Ectodermal cell (in vitro differentiated cells): ENCODE measurements around the gene FANCL.
"Not testable (repeated sequence)": the region's sequence is repeated elsewhere in the genome, so short reads cannot be mapped to it uniquely, and the experiment has no call there.

Experiments
- H3K27ac ChIP-seq: 2 replicates; pipeline ENCODE4 v1.7.0; 2013; ENCODE audit warnings: mild to moderate bottlenecking, low read depth, low read length; ENCODE audit not compliant: insufficient read depth, poor library complexity, severe bottlenecking
- H3K27me3 ChIP-seq: 2 replicates; pipeline ENCODE4 v1.7.0; 2013; ENCODE audit warnings: mild to moderate bottlenecking, low read length; ENCODE audit not compliant: insufficient read depth, control insufficient read depth, poor library complexity, severe bottlenecking
- H3K36me3 ChIP-seq: one replicate; pipeline ENCODE4 v1.7.0; 2013; ENCODE audit warnings: low read length; ENCODE audit not compliant: control insufficient read depth, insufficient read depth
- H3K4me1 ChIP-seq: one replicate; pipeline ENCODE4 v1.7.0; 2013; ENCODE audit warnings: low read length; ENCODE audit not compliant: control insufficient read depth, insufficient read depth
- H3K4me3 ChIP-seq: 2 replicates; pipeline ENCODE4 v1.7.0; 2013; ENCODE audit warnings: low read depth, low read length, control low read depth; ENCODE audit not compliant: insufficient read depth
- H3K9me3 ChIP-seq: 2 replicates; pipeline ENCODE4 v1.7.0; 2013; ENCODE audit warnings: mild to moderate bottlenecking, low read length, moderate library complexity; ENCODE audit not compliant: control insufficient read depth
- WGBS, 2 experiments: methylation state at CpG; one replicate each; pipeline ENCODE4 v1.1.7; 2013; ENCODE audit warnings: missing lambda C conversion rate in 2 of 2; 5-methylcytosine and 5-hydroxymethylcytosine counted together

FANCL gene

DNA sequence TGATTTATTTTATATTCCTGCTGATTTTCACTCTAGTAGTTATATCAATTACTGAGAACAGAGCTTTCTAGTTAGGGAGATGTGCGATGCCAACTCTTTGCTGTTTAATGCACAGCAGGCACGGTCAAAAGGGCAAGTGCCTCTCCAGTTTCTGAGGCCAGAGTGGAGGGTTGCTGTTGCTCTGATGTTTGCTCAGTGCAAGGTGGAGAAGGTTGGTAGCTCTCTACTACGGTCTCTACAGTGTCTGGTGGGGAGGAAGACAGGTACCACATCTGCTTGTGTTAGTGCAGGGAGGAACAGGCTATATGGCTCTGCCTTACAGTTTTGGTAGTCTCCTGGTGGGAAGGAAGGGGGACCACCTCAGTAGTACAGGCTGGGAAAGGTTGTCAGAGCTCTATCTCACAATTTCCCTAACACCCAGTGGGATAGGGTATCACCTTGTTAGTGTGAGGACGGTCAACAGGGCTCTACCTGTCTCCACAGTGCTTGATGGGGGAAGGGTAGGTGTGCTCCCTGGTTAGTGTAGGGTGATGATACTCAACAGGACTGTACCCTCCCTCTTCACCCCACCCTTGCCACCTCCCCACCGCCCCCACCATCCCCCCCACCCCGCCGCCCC, 85.9 kb downstream of the FANCL start:
- Histone ChIP-seq H3K27ac (no peak overlapping the region), H3K4me1 (no peaks in the 10 kb centered on the region), H3K9me3 (no peaks in the 10 kb centered on the region), H3K36me3 (peaks cover 7% of the 10 kb centered on the region), H3K4me3 (no peak overlapping the region), H3K27me3 (no peaks in the 10 kb centered on the region)
- 86 to 91% methylated on average over 3 of the region's 7 CpGs for WGBS, 2 experiments

DNA sequence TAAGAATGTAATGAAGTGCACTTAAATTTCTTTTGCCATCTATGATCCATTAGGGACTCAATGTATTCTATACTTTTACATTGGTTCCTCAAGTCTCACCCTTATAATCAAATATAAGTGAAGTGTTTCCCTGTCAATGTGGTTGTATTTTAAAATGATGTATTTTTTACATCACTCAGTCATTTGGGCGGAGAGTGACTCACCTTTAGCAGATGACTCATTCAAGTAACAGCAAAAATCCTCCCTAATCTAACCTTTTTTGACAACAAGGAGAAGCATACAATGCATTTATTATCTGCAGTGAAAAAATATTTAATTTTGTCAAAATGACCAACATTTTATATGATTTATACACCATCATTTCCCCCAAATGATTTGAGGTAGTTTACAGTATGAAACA, 94.4 kb downstream of the FANCL start:
- no peaks in the 10 kb centered on the region for H3K4me1 ChIP-seq
- WGBS, 2 experiments, result 100% methylated on average over 1 of the region's 1 CpG; no CpG with 5 or more reads in 1 of the 2 experiments
- H3K27me3 ChIP-seq, result no peaks in the 10 kb centered on the region
- no peak overlapping the region for H3K4me3 ChIP-seq
- no peaks in the 10 kb centered on the region for H3K9me3 ChIP-seq
- H3K27ac ChIP-seq, result no peak overlapping the region
- H3K36me3 ChIP-seq, result no peaks in the 10 kb centered on the region

DNA sequence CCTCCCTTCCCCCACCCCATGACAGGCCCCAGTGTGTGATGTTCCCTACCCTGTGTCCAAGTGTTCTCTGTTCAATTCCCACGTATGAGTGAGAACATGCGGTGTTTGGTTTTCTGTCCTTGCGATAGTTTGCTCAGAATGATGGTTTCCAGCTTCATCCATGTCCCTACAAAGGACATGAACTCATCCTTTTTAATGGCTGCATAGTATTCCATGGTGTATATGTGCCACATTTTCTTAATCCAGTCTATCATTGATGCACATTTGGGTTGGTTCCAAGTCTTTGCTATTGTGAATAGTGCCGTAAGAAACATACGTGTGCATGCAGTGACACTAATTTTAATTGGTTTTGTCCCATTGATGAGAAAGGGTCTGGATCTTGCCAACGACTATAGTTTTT, 95.4 kb downstream of the FANCL start:
- H3K4me1 ChIP-seq, H3K4me3 ChIP-seq, H3K27me3 ChIP-seq, H3K9me3 ChIP-seq, H3K36me3 ChIP-seq, H3K27ac ChIP-seq: not testable (repeated sequence)
- WGBS, 2 experiments, result 94 to 95% methylated on average over 5 of the region's 6 CpGs

DNA sequence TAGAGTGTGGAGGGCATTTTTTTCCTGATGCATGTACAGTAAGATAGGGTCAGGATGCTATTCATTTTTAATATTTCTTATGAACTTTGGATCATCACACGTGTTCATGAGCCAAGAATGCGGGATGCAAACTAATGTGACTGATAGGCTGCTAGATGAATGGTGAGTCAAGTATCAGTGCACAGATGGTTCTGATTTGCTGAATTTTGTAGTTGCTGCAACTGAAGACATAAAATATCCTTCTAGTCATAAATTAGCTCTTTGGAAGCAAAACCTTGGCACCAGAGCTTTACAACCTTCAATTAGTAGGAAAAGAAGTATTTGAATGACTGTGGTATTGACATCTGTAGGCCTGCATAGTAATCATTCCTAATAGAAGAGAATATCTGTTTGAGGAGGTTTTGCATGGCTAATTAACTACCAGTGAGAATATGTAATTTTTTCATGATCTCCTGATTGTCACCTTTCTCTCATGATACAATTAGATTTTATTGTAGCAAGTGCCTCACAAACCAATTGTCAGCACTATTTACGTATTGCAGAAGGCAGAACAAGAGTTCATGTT, 100.5 kb downstream of the FANCL start:
- no peaks in the 10 kb centered on the region for H3K9me3 ChIP-seq
- 99 to 100% methylated on average over 3 of the region's 3 CpGs for WGBS, 2 experiments
- H3K4me1 ChIP-seq, result no peaks in the 10 kb centered on the region
- no peaks in the 10 kb centered on the region for H3K36me3 ChIP-seq
- no peak overlapping the region for H3K27ac ChIP-seq
- H3K27me3 ChIP-seq, result no peaks in the 10 kb centered on the region
- no peak overlapping the region for H3K4me3 ChIP-seq

DNA sequence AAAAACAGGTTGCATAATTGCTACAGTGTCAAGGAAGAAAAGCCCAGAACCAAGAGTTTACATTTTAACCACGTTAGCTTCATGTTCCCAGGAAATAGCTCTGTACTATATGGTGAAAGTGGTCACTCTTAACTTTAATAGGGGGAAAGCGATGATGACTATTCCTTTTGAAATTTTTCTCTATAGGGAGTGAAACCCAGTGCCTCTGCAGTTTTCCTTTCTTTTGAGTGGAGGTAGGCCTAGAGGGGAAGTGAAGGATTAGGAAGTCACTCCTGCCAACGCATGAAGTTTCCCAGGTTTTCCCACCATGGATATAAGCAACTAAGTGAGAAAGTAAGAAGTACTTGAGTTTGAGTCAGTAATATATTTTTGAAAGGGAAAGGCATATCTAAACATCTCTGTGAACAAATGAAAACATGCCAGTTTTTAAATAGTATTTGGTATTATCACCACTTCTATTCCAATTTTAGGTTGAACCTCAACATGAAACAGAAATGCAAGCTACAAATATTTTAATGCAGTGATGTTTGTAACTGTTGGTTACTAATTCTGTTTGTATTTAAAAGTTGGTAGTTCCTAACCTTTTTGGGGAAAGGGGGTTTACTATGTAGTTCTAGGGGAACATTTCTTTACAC, 102.6 kb downstream of the FANCL start:
- Histone ChIP-seq H3K27ac (no peak overlapping the region), H3K9me3 (no peaks in the 10 kb centered on the region), H3K36me3 (no peaks in the 10 kb centered on the region), H3K27me3 (no peaks in the 10 kb centered on the region), H3K4me3 (no peak overlapping the region), H3K4me1 (no peaks in the 10 kb centered on the region)
- WGBS, 2 experiments, result 92 to 100% methylated on average over 3 of the region's 3 CpGs

DNA sequence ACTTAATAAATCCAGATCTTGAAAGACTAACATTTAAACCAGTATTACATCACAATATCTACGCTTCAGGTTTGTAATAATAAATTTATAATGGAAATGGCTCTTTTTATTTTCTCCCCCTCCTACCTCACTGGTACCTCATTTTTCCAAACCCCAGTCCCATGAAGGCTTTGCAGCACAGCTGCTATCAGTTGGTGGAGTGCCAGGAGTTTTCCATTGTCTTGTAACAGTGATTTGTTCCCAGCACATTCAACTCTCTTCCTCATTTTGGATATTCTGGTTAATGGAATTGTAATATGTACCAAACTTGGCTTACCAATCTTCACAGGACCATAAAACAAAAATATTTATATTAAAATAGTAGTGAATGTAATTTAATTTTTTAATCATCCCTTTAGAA, 103.3 kb downstream of the FANCL start:
- no peaks in the 10 kb centered on the region for H3K9me3 ChIP-seq
- H3K27me3 ChIP-seq, result no peaks in the 10 kb centered on the region
- H3K27ac ChIP-seq, result no peak overlapping the region
- H3K4me1 ChIP-seq, result no peaks in the 10 kb centered on the region
- H3K36me3 ChIP-seq, result no peaks in the 10 kb centered on the region
- H3K4me3 ChIP-seq, result no peak overlapping the region
- no CpG with 5 or more reads among the region's 1 CpG for WGBS, 2 experiments

DNA sequence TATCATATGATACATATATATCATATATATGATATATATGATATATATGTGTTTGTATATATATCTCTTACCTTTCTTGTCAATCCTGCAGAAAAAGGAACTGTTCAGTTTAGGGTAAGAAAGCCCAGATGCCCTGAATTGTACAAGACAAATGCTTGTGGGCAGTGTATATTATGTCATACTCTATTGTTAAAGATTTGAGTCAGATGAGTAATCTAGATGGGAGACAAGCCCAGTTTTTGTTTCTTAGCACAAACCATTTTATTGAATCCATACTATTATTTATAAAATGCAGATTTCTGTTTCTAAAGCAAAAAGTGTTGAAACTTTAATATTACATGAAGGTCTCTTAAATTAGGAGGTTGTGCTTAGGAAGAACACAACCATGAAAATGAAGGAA, 103.9 kb downstream of the FANCL start:
- Histone ChIP-seq H3K4me3 (no peak overlapping the region), H3K36me3 (no peaks in the 10 kb centered on the region), H3K9me3 (no peaks in the 10 kb centered on the region), H3K4me1 (no peaks in the 10 kb centered on the region), H3K27me3 (no peaks in the 10 kb centered on the region), H3K27ac (no peak overlapping the region)

DNA sequence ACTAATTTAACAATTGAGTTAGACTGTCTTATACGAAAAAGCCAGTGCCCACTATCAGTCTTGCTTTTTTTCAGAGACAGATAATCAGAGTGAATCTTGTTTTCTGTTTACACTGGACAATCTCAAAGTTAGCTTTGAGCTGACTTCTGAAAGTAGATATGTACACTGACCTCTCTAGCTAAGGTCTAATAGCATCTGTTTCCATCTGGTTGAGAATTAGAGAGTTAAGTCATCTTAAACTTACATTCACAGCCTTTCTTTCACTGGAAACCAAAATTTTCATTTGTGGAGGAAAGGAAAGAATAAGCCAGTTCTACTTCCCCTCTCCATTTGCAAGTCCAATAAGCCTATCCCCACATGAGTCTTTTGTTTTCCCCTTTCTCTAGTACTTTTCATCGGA, 105.3 kb downstream of the FANCL start:
- H3K9me3 ChIP-seq, result no peaks in the 10 kb centered on the region
- H3K4me3 ChIP-seq, result no peak overlapping the region
- H3K36me3 ChIP-seq, result no peaks in the 10 kb centered on the region
- H3K27me3 ChIP-seq, result no peaks in the 10 kb centered on the region
- H3K27ac ChIP-seq, result no peak overlapping the region
- 88 to 89% methylated on average over 1 to 2 of the region's 2 CpGs for WGBS, 2 experiments
- no peaks in the 10 kb centered on the region for H3K4me1 ChIP-seq

DNA sequence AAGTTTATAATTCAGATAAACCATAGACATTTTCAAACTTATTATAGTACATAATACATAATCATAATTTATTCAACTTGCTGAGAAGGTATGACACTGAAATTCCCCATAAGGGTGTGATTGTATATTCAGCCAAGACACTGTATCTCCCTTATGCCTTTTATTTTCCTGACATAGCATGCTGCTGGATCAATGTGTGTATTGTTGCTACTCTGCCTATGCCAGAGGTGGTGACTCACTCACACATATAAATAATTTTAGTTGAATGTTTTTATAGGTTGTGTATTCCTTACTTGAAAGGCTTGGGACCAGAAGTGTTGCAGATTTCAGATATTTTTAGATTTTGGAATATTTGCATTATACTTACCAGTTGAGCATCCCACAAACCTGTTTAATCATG, 107.7 kb downstream of the FANCL start:
- Histone ChIP-seq H3K9me3 (no peaks in the 10 kb centered on the region), H3K27me3 (no peaks in the 10 kb centered on the region), H3K27ac (no peak overlapping the region), H3K36me3 (no peaks in the 10 kb centered on the region), H3K4me1 (no peaks in the 10 kb centered on the region), H3K4me3 (no peak overlapping the region)

DNA sequence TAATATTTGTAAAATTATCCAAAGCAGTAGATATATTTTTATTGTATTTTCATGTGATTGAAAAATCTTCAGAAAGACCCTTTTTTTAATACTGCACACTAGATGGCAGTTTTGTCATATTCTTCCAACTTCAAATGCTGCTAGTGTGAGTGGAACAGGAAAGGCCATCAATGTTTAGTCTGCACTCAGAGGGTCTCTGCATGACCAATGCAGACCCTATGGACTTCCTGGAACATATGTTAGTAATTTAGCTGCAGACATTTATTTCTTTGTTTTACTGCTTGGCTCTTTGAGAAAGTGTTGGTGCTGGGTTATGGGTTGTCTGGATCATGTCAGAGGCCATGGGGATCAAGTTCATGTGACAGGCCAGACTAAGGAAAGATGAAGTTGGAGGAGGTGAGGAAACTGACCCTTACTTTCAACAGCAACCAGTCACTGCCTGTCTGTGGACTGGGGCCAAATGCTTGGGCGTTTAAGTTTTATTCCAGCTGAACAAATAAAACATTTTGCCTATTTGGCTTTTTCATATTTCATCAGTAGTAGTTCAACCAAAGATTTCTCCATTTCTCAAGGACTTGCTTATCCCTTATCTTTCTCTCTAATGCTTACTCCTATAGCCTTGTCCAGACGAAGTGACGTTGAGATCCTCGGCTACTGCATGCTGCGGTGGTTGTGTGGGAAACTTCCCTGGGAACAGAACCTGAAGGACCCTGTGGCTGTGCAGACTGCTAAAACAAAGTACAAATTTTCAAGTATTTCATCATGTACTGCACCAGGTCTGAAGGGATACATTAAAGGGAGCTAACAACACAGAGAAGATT, 109.7 kb downstream of the FANCL start:
- Histone ChIP-seq H3K4me3 (no peak overlapping the region), H3K36me3 (no peaks in the 10 kb centered on the region), H3K27me3 (no peaks in the 10 kb centered on the region), H3K27ac (peak overlapping the region; percentile 8), H3K4me1 (no peaks in the 10 kb centered on the region), H3K9me3 (no peaks in the 10 kb centered on the region)
- 93 to 95% methylated on average over 5 of the region's 5 CpGs for WGBS, 2 experiments
